ENCODE results near the gene MYL5. TPM values are rescaled to one million over a fixed set of nuclear protein-coding genes. Genes with fewer than 3 reads are reported as not detected.

Gene MYL5
- total and polyA plus RNA-seq, 2 of the 13 experiments (the other 11 are each of a cell fraction or from before 2014, with no cell fraction given) = 6.5 to 16.0 TPM

DNA sequence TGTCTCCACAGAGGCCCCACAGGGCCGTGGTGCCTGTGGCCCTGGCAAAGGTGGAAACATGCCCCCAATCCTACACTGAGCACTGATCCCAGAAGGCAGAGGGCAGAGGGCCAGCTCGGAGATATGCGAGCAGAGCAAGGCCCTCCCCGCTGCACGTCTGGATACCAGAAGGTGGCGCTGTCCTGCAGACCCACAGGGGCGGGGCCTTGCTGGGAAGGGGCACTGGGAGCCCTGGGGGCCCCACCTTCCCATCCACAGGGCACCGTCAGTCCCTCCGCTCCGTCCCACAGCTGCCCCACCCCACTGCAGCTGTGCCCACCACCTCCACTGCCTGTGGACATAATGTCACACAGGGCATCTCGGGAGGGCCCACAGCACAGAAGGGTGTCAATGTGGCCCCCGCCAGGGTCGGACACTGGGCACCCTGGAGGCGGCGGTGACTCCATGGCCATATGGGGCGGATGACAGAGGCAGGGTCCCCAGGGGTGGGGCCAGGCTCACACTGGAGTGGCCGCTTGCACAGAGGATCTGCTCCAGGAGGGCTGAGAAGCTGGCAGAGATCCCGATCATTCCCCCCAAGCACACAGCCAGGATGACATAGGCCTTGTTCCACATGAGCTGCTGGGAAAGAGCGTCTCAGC, 9.8 kb downstream of the MYL5 start (continued):
- no peak for TF ChIP-seq FOXP4 (CRISPR knock-in tag; IDR thresholded peaks at IDR 0.05)
- peak; percentile 28; the same call in 1 of the 2 replicates for TF ChIP-seq SMC3 (IDR thresholded peaks at IDR 0.05; ENCODE audit: low read length)
- TF ChIP-seq, protein P1, sequence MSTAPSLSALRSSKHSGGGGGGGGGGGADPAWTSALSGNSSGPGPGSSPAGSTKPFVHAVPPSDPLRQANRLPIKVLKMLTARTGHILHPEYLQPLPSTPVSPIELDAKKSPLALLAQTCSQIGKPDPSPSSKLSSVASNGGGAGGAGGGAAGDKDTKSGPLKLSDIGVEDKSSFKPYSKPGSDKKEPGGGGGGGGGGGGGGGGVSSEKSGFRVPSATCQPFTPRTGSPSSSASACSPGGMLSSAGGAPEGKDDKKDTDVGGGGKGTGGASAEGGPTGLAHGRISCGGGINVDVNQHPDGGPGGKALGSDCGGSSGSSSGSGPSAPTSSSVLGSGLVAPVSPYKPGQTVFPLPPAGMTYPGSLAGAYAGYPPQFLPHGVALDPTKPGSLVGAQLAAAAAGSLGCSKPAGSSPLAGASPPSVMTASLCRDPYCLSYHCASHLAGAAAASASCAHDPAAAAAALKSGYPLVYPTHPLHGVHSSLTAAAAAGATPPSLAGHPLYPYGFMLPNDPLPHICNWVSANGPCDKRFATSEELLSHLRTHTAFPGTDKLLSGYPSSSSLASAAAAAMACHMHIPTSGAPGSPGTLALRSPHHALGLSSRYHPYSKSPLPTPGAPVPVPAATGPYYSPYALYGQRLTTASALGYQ (CRISPR knock-in tag; IDR thresholded peaks at IDR 0.05) = no peak
- TF ChIP-seq ETV6 (CRISPR knock-in tag; conservative IDR thresholded peaks at IDR 0.05) = no peak
- no peak for TF ChIP-seq SIX4 (CRISPR knock-in tag; IDR thresholded peaks at IDR 0.05)
- peak; percentile 73 for TF ChIP-seq SP5 (CRISPR knock-in tag; IDR thresholded peaks at IDR 0.05; ENCODE audit: borderline replicate concordance, low read depth)
- no peak for TF ChIP-seq ZNF83 (CRISPR knock-in tag; IDR thresholded peaks at IDR 0.05; ENCODE audit: borderline replicate concordance)
- TF ChIP-seq CBX5 (CRISPR knock-in tag; IDR thresholded peaks at IDR 0.05; ENCODE audit: borderline replicate concordance) = peak; percentile 65; the same call in 1 of the 2 replicates
- TF ChIP-seq HOMEZ (CRISPR knock-in tag; IDR thresholded peaks at IDR 0.05; ENCODE audit: low read depth) = no peak
- TF ChIP-seq SPEN (CRISPR knock-in tag; IDR thresholded peaks at IDR 0.05; ENCODE audit: low read depth) = peak; percentile 59; the same call in 1 of the 2 replicates
- TF ChIP-seq ZGPAT (CRISPR knock-in tag; IDR thresholded peaks at IDR 0.05) = peak; percentile 72; the same call in 1 of the 2 replicates
- TF ChIP-seq KDM5B (CRISPR knock-in tag; IDR thresholded peaks at IDR 0.05; ENCODE audit: borderline replicate concordance) = peak; percentile 38; the same call in 1 of the 2 replicates
- TF ChIP-seq, protein P2, sequence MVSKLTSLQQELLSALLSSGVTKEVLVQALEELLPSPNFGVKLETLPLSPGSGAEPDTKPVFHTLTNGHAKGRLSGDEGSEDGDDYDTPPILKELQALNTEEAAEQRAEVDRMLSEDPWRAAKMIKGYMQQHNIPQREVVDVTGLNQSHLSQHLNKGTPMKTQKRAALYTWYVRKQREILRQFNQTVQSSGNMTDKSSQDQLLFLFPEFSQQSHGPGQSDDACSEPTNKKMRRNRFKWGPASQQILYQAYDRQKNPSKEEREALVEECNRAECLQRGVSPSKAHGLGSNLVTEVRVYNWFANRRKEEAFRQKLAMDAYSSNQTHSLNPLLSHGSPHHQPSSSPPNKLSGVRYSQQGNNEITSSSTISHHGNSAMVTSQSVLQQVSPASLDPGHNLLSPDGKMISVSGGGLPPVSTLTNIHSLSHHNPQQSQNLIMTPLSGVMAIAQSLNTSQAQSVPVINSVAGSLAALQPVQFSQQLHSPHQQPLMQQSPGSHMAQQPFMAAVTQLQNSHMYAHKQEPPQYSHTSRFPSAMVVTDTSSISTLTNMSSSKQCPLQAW (CRISPR knock-in tag; IDR thresholded peaks at IDR 0.05) = peak; percentile 84
- TF ChIP-seq ZHX1 (CRISPR knock-in tag; IDR thresholded peaks at IDR 0.05; ENCODE audit: low read depth) = peak; percentile 52; the same call in 1 of the 2 replicates
